ENCODE measurements around the gene GBGT1.

Gene GBGT1

GRCh38 chr9:133166392-133166791, 2.7 kb upstream of the GBGT1 start:
- in situ Hi-C loops (cut with MboI; ENCODE audit: low sequenced_read_pairs), result no loop called here

- in situ Hi-C loops (cut with MboI; ENCODE audit: low sequenced_read_pairs), result no loop called here
Measured at GRCh38 chr9:133165452-133165730, 1.7 kb upstream of the GBGT1 start.

GRCh38 chr9:133164191-133164590, 477 bp upstream of the GBGT1 start:
- in situ Hi-C loops (cut with MboI; ENCODE audit: low sequenced_read_pairs), result no loop called here

- in situ Hi-C loops (cut with MboI; ENCODE audit: low sequenced_read_pairs), result no loop called here
Measured at GRCh38 chr9:133162861-133163503, 732 bp downstream of the GBGT1 start.

- in situ Hi-C loops (cut with MboI; ENCODE audit: low sequenced_read_pairs), result no loop called here
Measured at GRCh38 chr9:133161547-133161950, 2.2 kb downstream of the GBGT1 start.

- in situ Hi-C loops (cut with MboI; ENCODE audit: low sequenced_read_pairs), result no loop called here
Measured at GRCh38 chr9:133160742-133161546, 2.8 kb downstream of the GBGT1 start.

- in situ Hi-C loops (cut with MboI; ENCODE audit: low sequenced_read_pairs), result no loop called here
Measured at GRCh38 chr9:133158695-133159094, 5.0 kb downstream of the GBGT1 start.

GRCh38 chr9:133155156-133155555, 8.6 kb downstream of the GBGT1 start:
- in situ Hi-C loops (cut with MboI; ENCODE audit: low sequenced_read_pairs), result no loop called here

GRCh38 chr9:133154097-133154989, 9.4 kb downstream of the GBGT1 start:
- in situ Hi-C loops (cut with MboI; ENCODE audit: low sequenced_read_pairs), result no loop called here

GRCh38 chr9:133153227-133154096, 10.3 kb downstream of the GBGT1 start:
- in situ Hi-C loops (cut with MboI; ENCODE audit: low sequenced_read_pairs), result no loop called here

GRCh38 chr9:133151601-133152525, 11.9 kb downstream of the GBGT1 start:
- in situ Hi-C loops (cut with MboI; ENCODE audit: low sequenced_read_pairs), result no loop called here

GRCh38 chr9:133151041-133151440, 12.7 kb downstream of the GBGT1 start:
- in situ Hi-C loops (cut with MboI; ENCODE audit: low sequenced_read_pairs), result no loop called here

GRCh38 chr9:133149130-133150015, 14.3 kb downstream of the GBGT1 start:
- in situ Hi-C loops (cut with MboI; ENCODE audit: low sequenced_read_pairs), result no loop called here

- in situ Hi-C loops (cut with MboI; ENCODE audit: low sequenced_read_pairs), result no loop called here
Measured at GRCh38 chr9:133148199-133149129, 15.2 kb downstream of the GBGT1 start.

- in situ Hi-C loops (cut with MboI; ENCODE audit: low sequenced_read_pairs), result no loop called here
Measured at GRCh38 chr9:133147412-133148198, 16.1 kb downstream of the GBGT1 start.

GRCh38 chr9:133146746-133147411, 16.8 kb downstream of the GBGT1 start:
- in situ Hi-C loops (cut with MboI; ENCODE audit: low sequenced_read_pairs), result no loop called here

Data from hTERT RPE-1 (cell line).